Urothelium cell line (cell line): ENCODE data around the gene PLIN1.

Experiments used
- DNase-seq: peaks from one replicate; pipeline ENCODE4 v3.0.0; 2011; ENCODE audit warnings: low spot score, mixed read lengths
- FAIRE-seq: peaks from 2 replicates; lab custom pipeline; 2011; peaks lifted over from hg19 to GRCh38; lab: Jason Lieb, UNC

Gene PLIN1

GRCh38 chr15:89654847-89655805 is 24.0 kb downstream of the PLIN1 start, which contains the start of gene KIF7:
Gene KIF7, minus strand, starts transcription at chr15:89655467. Its CDS starts 2,537 bp downstream, at chr15:89652930.
- peak; percentile 91 for DNase-seq

GRCh38 chr15:89654301-89654761 is 24.8 kb downstream of the PLIN1 start:
- DNase-seq (peak; percentile 60), FAIRE-seq (no peak)

More at GRCh38 chr15:89654847-89655805, 24.0 kb downstream of the PLIN1 start, which contains the start of gene KIF7:
- no peak for FAIRE-seq

- FAIRE-seq (no peak), DNase-seq (no peak)
These were observed 25.6 kb downstream of the PLIN1 start for GRCh38 chr15:89653578-89653977.

GRCh38 chr15:89652666-89653065 is 26.5 kb downstream of the PLIN1 start:
- FAIRE-seq, result no peak
- no peak for DNase-seq

GRCh38 chr15:89652131-89652530 is 27.0 kb downstream of the PLIN1 start:
- FAIRE-seq (no peak), DNase-seq (no peak)

GRCh38 chr15:89649716-89650115 is 29.5 kb downstream of the PLIN1 start:
- no peak for FAIRE-seq
- no peak for DNase-seq

GRCh38 chr15:89649013-89649625 is 30.0 kb downstream of the PLIN1 start:
- no peak for FAIRE-seq
- no peak for DNase-seq

GRCh38 chr15:89648106-89649012 is 30.8 kb downstream of the PLIN1 start:
- FAIRE-seq, result no peak
- DNase-seq, result no peak

- peak; percentile 83 for DNase-seq
- FAIRE-seq, result peak; percentile 52
These were observed 31.8 kb downstream of the PLIN1 start for GRCh38 chr15:89647191-89647851.

- FAIRE-seq (no peak), DNase-seq (no peak)
These were observed 32.6 kb downstream of the PLIN1 start for GRCh38 chr15:89646416-89647141.

- DNase-seq, result no peak
- peak; percentile 13 for FAIRE-seq
These were observed 33.5 kb downstream of the PLIN1 start for GRCh38 chr15:89645680-89646079.

- FAIRE-seq (no peak), DNase-seq (no peak)
These were observed 37.1 kb downstream of the PLIN1 start for GRCh38 chr15:89642106-89642505.

GRCh38 chr15:89641053-89641452 is 38.1 kb downstream of the PLIN1 start:
- FAIRE-seq (no peak), DNase-seq (no peak)

GRCh38 chr15:89640245-89640644 is 38.9 kb downstream of the PLIN1 start:
- FAIRE-seq, result no peak

GRCh38 chr15:89633585-89633984 is 45.6 kb downstream of the PLIN1 start:
- DNase-seq, result no peak
- no peak for FAIRE-seq

More at GRCh38 chr15:89640245-89640644, 38.9 kb downstream of the PLIN1 start:
- DNase-seq, result no peak

- DNase-seq, result no peak
- no peak for FAIRE-seq
These were observed 46.4 kb downstream of the PLIN1 start for GRCh38 chr15:89632563-89633430.

GRCh38 chr15:89631902-89632264 is 47.3 kb downstream of the PLIN1 start:
- FAIRE-seq (no peak), DNase-seq (peak; percentile 4)
